Progenitor cell of endocrine pancreas (in vitro differentiated cells): Measurements from ENCODE around the gene MAML3. TPM values are rescaled to one million over a fixed set of nuclear protein-coding genes. Genes with fewer than 3 reads are reported as not detected.

Source experiments
- DNase-seq: peaks from one replicate; pipeline ENCODE4 v3.0.0; 2021; ENCODE audit warnings: low spot score; ENCODE audit not compliant: unreplicated experiment
- H3K27ac Mint-ChIP-seq: 2 replicates; pipeline ENCODE4 v1.8.0; 2021; ENCODE audit warnings: mild to moderate bottlenecking, moderate library complexity, mixed read lengths
- H3K27me3 Mint-ChIP-seq: 2 replicates; pipeline ENCODE4 v1.8.0; 2021; ENCODE audit warnings: mixed read lengths
- H3K36me3 Mint-ChIP-seq: 2 replicates; pipeline ENCODE4 v1.8.0; 2022; ENCODE audit warnings: mixed read lengths; ENCODE audit not compliant: insufficient read depth
- H3K4me1 Mint-ChIP-seq: 2 replicates; pipeline ENCODE4 v1.8.0; 2021; ENCODE audit warnings: low read depth, mixed read lengths
- H3K4me3 Mint-ChIP-seq: 2 replicates; pipeline ENCODE4 v1.8.0; 2021; ENCODE audit warnings: low read depth, mild to moderate bottlenecking, moderate library complexity, mixed read lengths
- H3K9me3 Mint-ChIP-seq: 2 replicates; pipeline ENCODE4 v1.8.0; 2021; ENCODE audit warnings: low read depth, mixed read lengths
- total RNA-seq: library from RNA; stranded (reverse); gene quantifications from 2 replicates; pipeline ENCODE4 v1.2.1, GENCODE V29; 2021
- TF ChIP-seq, protein P1 (sequence below): fragments of 200-600 bp; sonication (generic); IDR thresholded peaks from one replicate; pipeline ENCODE4 v1.5.0; 2021; ENCODE audit warnings: antibody characterized with exemption, mild to moderate bottlenecking; ENCODE audit not compliant: unreplicated experiment

MAML3 gene
- total RNA-seq, 1 donor from 2014 or later: 48.5 TPM

DNA sequence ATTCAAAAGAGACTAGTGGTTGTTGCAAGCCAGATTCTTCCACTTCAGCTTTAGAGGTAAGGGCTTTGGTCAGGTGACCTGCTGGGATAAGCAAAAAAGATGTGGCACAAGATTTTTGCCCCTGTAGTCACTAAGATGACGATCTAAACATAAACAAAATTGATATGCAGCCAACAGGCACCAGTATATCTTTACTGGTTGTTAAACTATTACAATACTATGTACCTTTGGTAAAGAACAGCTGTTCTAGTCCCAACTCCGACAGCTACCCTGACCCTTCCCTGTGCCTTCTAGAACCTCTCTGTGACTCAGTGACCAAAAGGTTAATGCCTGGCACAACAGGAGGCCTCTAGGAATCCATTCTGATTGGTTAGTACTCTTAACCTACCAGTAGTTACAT is 428.7 kb downstream of the MAML3 start:
- Mint-ChIP-seq H3K4me3 (no peak overlapping the region), H3K9me3 (no peaks in the 10 kb centered on the region), H3K36me3 (peaks cover 13% of the 10 kb centered on the region), H3K27me3 (no peaks in the 10 kb centered on the region), H3K4me1 (peaks cover 44% of the 10 kb centered on the region), H3K27ac (peak overlapping the region; percentile 78)
- no peak for DNase-seq
- TF ChIP-seq, protein P1, sequence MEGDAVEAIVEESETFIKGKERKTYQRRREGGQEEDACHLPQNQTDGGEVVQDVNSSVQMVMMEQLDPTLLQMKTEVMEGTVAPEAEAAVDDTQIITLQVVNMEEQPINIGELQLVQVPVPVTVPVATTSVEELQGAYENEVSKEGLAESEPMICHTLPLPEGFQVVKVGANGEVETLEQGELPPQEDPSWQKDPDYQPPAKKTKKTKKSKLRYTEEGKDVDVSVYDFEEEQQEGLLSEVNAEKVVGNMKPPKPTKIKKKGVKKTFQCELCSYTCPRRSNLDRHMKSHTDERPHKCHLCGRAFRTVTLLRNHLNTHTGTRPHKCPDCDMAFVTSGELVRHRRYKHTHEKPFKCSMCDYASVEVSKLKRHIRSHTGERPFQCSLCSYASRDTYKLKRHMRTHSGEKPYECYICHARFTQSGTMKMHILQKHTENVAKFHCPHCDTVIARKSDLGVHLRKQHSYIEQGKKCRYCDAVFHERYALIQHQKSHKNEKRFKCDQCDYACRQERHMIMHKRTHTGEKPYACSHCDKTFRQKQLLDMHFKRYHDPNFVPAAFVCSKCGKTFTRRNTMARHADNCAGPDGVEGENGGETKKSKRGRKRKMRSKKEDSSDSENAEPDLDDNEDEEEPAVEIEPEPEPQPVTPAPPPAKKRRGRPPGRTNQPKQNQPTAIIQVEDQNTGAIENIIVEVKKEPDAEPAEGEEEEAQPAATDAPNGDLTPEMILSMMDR: no peak

DNA sequence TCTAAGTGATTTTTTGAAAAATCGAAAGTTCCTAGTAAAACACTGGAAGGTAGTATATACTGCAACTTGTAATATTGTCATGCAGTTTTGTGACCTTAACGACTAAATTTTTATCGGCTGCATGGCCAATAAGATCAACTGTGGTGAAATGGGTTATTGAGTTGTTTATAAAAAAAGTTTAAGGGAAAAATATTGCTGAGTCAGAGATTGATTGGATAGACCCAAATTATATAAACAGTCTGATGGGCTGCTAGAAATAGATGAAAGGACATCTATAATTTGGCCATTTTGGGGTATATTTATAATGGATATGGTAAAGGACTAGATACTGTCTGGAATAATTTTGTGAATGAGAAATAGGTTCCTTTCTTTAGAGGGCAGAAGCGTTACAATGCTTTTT is 432.2 kb downstream of the MAML3 start:
- TF ChIP-seq, protein P1: no peak
- Mint-ChIP-seq H3K36me3 (peaks cover 32% of the 10 kb centered on the region), H3K4me3 (no peak overlapping the region), H3K27ac (no peak overlapping the region), H3K4me1 (peaks cover 18% of the 10 kb centered on the region), H3K27me3 (no peaks in the 10 kb centered on the region), H3K9me3 (no peaks in the 10 kb centered on the region)
- no peak for DNase-seq

DNA sequence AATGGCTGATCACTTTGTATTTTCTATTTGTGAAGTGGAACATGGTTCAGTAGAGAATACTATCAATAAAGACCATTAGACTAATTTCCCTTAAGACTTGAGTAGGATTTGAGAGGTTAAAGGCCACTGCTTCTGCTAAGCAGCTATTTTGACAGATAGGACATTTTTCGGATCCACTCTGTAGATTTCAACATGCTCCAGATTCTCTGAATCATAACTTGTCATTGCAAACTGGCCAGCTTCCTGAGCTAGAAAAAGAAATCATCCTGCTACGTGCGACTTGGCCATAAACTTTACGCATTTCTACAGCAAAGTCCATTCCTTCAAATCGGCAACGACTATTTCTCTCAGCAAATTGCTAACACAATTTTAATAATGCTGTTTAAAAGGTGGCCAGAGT is 433.2 kb downstream of the MAML3 start:
- Mint-ChIP-seq H3K27ac (peak overlapping the region; percentile 29), H3K36me3 (peaks cover 36% of the 10 kb centered on the region), H3K9me3 (no peaks in the 10 kb centered on the region), H3K27me3 (no peaks in the 10 kb centered on the region), H3K4me3 (no peak overlapping the region), H3K4me1 (peaks cover 17% of the 10 kb centered on the region)
- TF ChIP-seq, protein P1: no peak
- no peak for DNase-seq

DNA sequence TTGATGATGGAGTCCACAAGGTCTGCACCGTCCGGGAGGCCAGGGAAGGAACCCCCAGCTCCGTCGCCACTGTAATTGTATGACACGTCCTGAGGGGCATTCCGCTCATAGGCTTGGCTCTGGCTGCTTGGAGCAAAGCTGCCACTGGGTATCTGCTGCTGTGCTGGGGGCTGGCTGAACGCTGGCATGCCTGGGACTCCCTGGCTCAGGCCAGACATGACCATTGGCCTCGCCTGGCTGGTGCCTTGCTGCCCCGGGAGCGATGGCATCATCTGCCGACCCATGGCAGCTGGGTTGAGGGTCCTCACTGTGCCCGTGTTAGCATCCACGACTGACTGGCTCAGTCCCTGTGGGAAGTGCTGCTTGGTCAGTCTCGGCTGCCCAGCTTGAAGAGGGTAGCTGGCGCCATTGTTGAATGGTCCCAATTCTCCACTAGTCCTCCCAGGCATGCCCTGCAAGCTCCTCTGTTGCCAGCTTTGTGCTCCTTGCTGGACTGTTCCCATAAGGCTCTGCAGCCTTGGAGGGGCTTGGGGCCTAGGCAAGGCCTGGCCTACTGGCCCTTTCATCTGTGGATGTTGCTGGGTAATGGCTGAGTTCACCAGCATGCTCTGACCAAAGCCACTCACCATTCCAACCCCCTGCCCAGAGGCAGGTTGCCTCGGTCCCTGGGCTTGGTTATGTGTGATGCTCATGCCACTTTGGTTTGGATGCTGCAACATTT is 434.4 kb downstream of the MAML3 start:
- peaks cover 19% of the 10 kb centered on the region for H3K4me1 Mint-ChIP-seq
- H3K36me3 Mint-ChIP-seq: peaks cover 42% of the 10 kb centered on the region
- H3K27ac Mint-ChIP-seq: no peak overlapping the region
- TF ChIP-seq, protein P1: no peak
- H3K4me3 Mint-ChIP-seq: no peak overlapping the region
- H3K9me3 Mint-ChIP-seq: no peaks in the 10 kb centered on the region
- DNase-seq: no peak
- no peaks in the 10 kb centered on the region for H3K27me3 Mint-ChIP-seq

DNA sequence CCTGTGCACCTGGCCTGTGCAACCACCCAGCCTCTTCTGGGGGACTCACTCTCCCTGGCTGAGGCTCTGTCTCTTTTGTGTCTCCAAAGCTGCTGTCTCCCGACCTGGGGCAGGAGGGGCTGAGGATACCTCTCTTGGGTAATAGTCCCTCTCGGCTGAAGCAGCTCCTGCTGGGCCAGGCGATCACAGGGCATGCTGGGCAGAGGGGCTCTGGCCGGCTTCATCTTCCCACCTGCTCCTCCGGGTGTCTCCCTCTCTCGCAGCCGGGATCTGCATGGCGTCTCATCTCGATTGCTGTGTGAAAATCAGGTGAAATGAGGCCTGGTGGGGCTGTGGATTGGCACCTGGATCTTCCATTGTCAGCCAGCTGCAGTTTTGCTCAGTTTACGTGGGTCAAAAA is 435.2 kb downstream of the MAML3 start:
- TF ChIP-seq, protein P1: no peak
- peak overlapping the region; percentile 78 for H3K27ac Mint-ChIP-seq
- no peak for DNase-seq
- no peaks in the 10 kb centered on the region for H3K27me3 Mint-ChIP-seq
- peaks cover 46% of the 10 kb centered on the region for H3K36me3 Mint-ChIP-seq
- no peak overlapping the region for H3K4me3 Mint-ChIP-seq
- H3K4me1 Mint-ChIP-seq: peaks cover 19% of the 10 kb centered on the region
- no peaks in the 10 kb centered on the region for H3K9me3 Mint-ChIP-seq
